Body of pancreas (tissue), 4 donors: ENCODE data around the gene RUVBL2. TPM values are rescaled to one million over a fixed set of nuclear protein-coding genes. Genes with fewer than 3 reads are reported as not detected.
"Not testable (repeated sequence)": the region's sequence is repeated elsewhere in the genome, so short reads cannot be mapped to it uniquely, and the experiment has no call there.

ENCODE experiments used
- ATAC-seq: fragments of 150-250 bp; one replicate; pipeline ENCODE4 v1.9.1; 2016
- DNase-seq, 4 donors: peaks; one replicate each; pipeline ENCODE4 v3.0.0-alpha.2; 2019
- H3K27ac ChIP-seq, 4 donors: fragments of 200-600 bp; sonication (generic); 1 replicate in 3 of 4; 2 replicates in 1 of 4; pipeline versions ENCODE4 v1.5.1 to v1.6.1; 2016 to 2019; ENCODE audit warnings: mild to moderate bottlenecking in 1 of 4, mixed read lengths in 1 of 4, moderate library complexity in 1 of 4
- H3K27me3 ChIP-seq, 2 donors: fragments of 200-600 bp; sonication (generic); one replicate each; pipeline ENCODE4 v1.6.0; 2016; ENCODE audit warnings: mild to moderate bottlenecking in 1 of 2
- H3K36me3 ChIP-seq, 2 donors: fragments of 200-600 bp; sonication (generic); replicated peaks in 1 of 2; 2 replicates each; pipeline ENCODE4 v1.5.1; 2016; ENCODE audit warnings: low read depth in 2 of 2; ENCODE audit not compliant: insufficient read depth in 1 of 2
- H3K4me1 ChIP-seq: fragments of 200-600 bp; sonication (generic); one replicate; pipeline ENCODE4 v1.6.0; 2016
- H3K4me3 ChIP-seq, 2 donors: fragments of 200-600 bp; sonication (generic); 1 replicate in 1 of 2; 2 replicates in 1 of 2; pipeline ENCODE4 v1.5.1; 2016 to 2019
- H3K9me3 ChIP-seq, 3 donors: fragments of 200-600 bp; sonication (generic); 1 replicate in 2 of 3; 2 replicates in 1 of 3; pipeline ENCODE4 v1.5.1; 2016
- CTCF ChIP-seq, 7 experiments: fragments of 450-650 bp in 4 of 7; fragments of 200-600 bp in 3 of 7; sonication (generic) in 3 of 7; IDR thresholded peaks; one replicate each; pipeline ENCODE4 v1.5.1; 2016 to 2019; ENCODE audit warnings: antibody characterized with exemption in 7 of 7
- POLR2A ChIP-seq, 3 donors: fragments of 450-650 bp; IDR thresholded peaks; one replicate each; pipeline ENCODE4 v1.6.1; 2016; ENCODE audit warnings: antibody characterized with exemption in 3 of 3, mild to moderate bottlenecking in 2 of 3
- WGBS, 2 donors: methylation state at CpG; one replicate each; pipeline ENCODE4 v1.1.5; 2017; 5-methylcytosine and 5-hydroxymethylcytosine counted together
- intact Hi-C: fragments of 100-400 bp; cut with DNase I; formaldehyde crosslinking; loops from one replicate; pipeline ENCODE4 v1.15.1; 2023
- total RNA-seq, 2 donors: library from RNA; depleted of rRNA; stranded (reverse); fragments of >200 nt; gene quantifications; one replicate each; pipeline ENCODE4 v1.1.0, GENCODE V29; 2016

RUVBL2 gene
- total RNA-seq, 2 donors from 2014 or later: 46.5 to 47.2 TPM

- intact Hi-C loops, H3K27ac ChIP-seq, DNase-seq, H3K4me3 ChIP-seq, H3K9me3 ChIP-seq, ATAC-seq, H3K4me1 ChIP-seq, H3K36me3 ChIP-seq, H3K27me3 ChIP-seq: not testable (repeated sequence)
- 52 to 59% methylated on average over 3 of the region's 4 CpGs for WGBS, 2 donors
Measured at GRCh38 chr19:49049834-49050233, 56.1 kb downstream of the RUVBL2 start.

- H3K36me3 ChIP-seq, intact Hi-C loops, H3K27me3 ChIP-seq, DNase-seq, H3K4me1 ChIP-seq, H3K9me3 ChIP-seq, H3K27ac ChIP-seq, H3K4me3 ChIP-seq, ATAC-seq: not testable (repeated sequence)
- 69% methylated on average over 11 to 24 of the region's 24 CpGs for WGBS, 2 donors
Measured at GRCh38 chr19:49050376-49051033, 56.8 kb downstream of the RUVBL2 start.

- Histone ChIP-seq H3K4me1 (peaks cover 25% of the 10 kb centered on the region), H3K36me3 (no peaks in the 10 kb centered on the region), H3K4me3 (peak overlapping the region; percentile 31 to 40), H3K9me3 (no peaks in the 10 kb centered on the region), H3K27me3 (peaks cover 3 to 14% of the 10 kb centered on the region in 2 donors), H3K27ac (no peak overlapping the region)
- intact Hi-C loops: no loop called here
- DNase-seq (peak; percentile 47 to 68 (median 53)), ATAC-seq (peak; percentile 70)
- 0 to 1% methylated on average over 4 to 63 of the region's 63 CpGs for WGBS, 2 donors
- TF ChIP-seq POLR2A (IDR thresholded peaks at IDR 0.05) (no peak), CTCF (IDR thresholded peaks at IDR 0.05) (peak in 4 of 7 experiments; percentile 23 to 45 (median 32))
Measured at GRCh38 chr19:49056101-49056901, 62.6 kb downstream of the RUVBL2 start.

GRCh38 chr19:49056902-49057596 lies 63.4 kb downstream of the RUVBL2 start:
- H3K36me3 ChIP-seq, H3K9me3 ChIP-seq, DNase-seq, intact Hi-C loops, H3K27ac ChIP-seq, H3K4me3 ChIP-seq: not testable (repeated sequence)
- ATAC-seq: peak; percentile 28
- peaks cover 3 to 14% of the 10 kb centered on the region in 2 donors for H3K27me3 ChIP-seq
- H3K4me1 ChIP-seq: peaks cover 25% of the 10 kb centered on the region
- 8 to 17% methylated on average over 18 to 34 of the region's 34 CpGs for WGBS, 2 donors

- peaks cover 3 to 14% of the 10 kb centered on the region in 2 donors for H3K27me3 ChIP-seq
- WGBS, 2 donors: 3 to 10% methylated on average over 15 to 38 of the region's 38 CpGs
- no peaks in the 10 kb centered on the region for H3K9me3 ChIP-seq
- intact Hi-C loops: no loop called here
- DNase-seq (peak; percentile 76 to 85 (median 78)), ATAC-seq (peak; percentile 72)
- no peak within 1 kb of the TSS for H3K27ac ChIP-seq
- no peak within 1 kb of the TSS for H3K4me3 ChIP-seq
- TF ChIP-seq POLR2A (IDR thresholded peaks at IDR 0.05) (no peak), CTCF (IDR thresholded peaks at IDR 0.05) (no peak)
- peaks cover 25% of the 10 kb centered on the region for H3K4me1 ChIP-seq
- H3K36me3 ChIP-seq: no peaks in the 10 kb centered on the region
Measured at GRCh38 chr19:49057636-49058234, 64.0 kb downstream of the RUVBL2 start, which contains the start of gene CGB7. TSS of gene CGB7 (minus strand) at chr19:49057749. CDS start at chr19:49055375, 2,374 bp downstream.
